MV-4-11 (cell line): ENCODE data around the gene NKAIN1.
A peak's percentile ranks its signal among the peaks of the same experiment; 100 is the strongest.
"Not testable (repeated sequence)": the region's sequence is repeated elsewhere in the genome, so short reads cannot be mapped to it uniquely, and the experiment has no call there.

Experiments used
- DNase-seq: peaks from one replicate; lab custom pipeline; 2025; lab: John Stamatoyannopoulos, UW

The NKAIN1 gene

DNA sequence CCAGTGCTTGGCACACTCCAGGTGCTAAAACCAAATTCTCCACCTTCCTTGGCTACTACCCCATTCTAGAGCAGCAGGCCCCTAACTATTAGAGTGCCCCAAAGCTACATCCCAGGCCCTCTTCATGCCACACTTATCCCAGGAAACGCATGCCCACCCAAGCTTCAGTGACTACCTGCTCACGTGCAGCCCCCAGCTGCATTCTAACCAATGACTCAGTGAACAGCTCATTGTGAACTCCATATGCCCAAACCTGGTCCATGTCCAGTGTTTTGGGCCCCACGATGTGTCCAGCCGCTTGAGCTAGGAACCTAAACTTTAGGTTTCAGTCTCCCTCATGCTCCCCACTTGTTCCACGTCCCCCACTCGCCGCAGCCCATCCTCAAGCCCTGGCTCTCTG is 41.5 kb downstream of the NKAIN1 start:
- no peak for DNase-seq

DNA sequence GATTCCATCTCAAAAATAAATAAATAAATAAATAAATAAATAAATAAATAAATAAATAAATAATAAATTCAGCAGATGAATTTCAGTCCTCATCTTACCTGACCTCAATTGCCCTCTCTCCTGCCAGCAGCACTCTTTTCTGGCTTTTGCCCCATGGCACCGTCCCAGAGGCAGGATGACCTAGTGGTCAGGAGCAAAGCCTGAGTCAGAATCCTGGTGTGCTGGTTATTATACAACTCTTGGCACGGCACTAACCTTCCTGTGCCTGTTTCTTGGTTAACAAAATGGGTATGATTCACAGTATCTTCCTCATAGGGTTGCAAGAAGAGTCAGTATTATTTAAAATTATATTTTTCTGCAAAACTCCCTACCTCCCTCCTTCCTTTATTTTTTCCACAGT is 43.0 kb downstream of the NKAIN1 start:
- DNase-seq: no peak

DNA sequence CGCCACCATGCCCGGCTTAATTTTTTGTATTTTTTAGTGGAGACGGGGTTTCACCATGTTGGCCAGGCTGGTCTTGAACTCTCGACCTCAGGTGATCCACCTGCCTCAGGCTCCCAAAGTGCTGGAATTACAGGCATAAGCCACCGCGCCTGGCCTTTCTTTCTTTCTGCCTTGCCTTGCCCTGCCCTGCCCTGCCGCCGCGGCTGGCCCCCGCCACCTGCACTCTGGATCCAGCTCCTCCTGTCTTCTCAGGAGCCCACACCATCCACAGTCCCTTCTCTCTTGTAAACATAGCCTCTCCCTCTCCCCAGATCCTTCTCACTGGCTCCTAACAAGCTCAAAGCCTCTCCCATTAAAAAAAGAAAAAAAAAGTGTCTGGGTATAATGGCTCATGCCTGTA is 44.4 kb downstream of the NKAIN1 start:
- DNase-seq: not testable (repeated sequence)

DNA sequence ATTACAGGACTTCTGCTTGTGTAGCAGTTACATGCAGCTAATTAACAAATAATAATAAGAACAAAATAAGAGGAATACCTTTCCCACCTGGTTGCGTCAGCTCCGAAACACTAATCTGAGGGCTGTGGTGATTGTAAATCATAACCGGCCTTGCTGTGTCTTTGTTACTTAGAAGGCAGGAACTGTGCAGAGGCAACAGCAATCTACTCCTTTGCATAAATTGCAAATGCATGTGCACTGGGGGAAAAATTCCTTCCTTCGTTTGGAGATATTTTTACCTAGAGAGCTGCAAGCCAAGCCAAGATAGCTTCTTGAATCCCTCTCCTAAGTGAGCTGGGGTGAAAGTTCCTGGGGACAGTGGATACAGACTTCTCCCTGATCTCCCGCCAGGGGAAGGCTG is 46.0 kb downstream of the NKAIN1 start:
- no peak for DNase-seq

DNA sequence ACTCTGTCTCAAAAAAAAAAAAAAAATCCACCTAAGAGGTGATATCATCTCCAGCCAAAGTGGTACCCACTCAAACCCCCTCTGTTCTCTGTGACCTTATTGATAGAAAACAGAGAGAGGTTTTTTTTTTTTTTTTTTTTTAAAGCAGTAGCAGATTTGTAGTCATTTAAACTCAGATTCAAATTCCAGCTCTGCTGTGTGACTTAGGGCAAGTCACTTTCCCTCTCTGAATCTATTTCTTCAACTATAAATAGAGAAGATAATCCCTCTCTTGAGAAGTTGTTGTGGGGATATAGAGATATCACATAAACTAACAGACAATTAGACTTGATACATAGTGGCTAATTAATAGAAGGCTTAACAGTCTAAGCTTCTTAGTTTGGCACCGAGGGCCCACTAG is 48.4 kb downstream of the NKAIN1 start:
- DNase-seq: no peak

DNA sequence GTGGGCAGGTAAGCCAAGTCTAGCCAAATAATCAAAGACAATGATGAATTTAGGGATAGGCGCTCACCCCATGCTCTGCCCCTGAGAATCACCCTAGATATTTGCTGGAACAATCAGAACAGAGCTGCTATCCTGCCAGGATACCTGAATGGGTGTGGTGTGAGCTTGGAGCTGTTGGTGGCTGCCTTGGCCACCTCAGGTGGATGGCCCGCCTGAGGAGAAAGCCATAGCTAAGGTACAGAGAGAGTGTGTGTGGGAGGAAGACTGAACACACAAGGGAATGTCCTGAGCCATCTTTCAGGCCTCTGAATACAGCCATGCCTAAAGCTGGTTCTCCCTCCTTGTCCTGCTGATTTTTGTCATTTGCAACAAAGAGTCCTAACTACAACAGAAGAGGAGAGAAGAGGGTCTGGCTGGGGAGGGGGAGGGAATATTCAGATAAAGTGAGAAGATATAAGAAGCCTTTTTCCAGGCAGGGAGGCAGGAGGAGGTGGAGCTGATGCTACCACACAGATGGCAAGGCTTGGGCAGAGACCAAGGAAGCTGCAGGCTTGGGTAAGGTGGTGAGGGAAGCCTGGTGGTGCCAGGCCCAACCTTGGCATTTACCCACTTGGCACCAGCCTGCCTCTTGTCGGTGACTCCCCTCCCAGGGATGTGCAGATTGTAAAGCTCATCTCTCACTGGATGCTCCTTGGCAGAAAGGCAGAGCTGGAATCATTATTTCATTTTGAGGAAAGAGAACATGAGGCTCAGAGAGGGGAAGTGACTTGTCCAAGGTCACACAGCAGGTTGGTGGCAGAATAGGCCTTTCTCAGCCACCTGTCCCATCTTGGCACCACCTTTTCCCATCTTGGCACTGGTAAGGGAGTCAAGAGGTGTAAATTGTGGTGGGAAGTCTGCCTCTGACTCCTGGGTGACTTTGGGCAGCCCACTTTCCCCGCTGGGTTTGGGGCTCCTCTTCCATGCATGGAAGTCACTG is 49.7 kb downstream of the NKAIN1 start:
- DNase-seq: no peak

DNA sequence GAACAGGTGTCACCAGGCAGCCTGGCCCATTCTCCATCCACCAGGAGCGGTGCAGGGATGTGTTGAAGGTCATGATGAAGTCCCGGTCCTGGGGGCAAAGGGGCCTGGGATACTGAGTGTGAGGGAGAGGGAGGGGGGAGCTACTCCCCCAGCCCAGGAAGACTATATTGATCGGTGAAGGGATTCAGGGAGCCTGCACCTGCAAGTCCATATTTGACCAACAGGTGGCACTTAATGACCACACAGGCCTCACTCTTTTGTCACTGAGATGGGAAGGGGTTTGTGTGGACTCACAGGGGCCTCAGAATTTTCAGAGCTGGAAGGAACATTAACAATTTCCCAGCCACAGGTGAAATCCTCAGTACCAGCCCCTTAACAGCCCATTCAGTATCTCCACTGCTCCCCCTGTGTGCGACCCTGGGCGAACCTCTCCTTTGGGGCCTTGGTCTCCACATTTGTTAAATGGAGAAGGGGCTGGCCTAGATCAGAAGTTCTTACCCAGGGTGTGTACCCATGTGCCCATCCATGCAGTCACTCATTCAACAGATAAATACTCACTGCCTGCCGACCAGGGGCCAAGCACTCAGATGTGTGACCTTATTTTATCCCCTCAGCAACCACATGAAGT is 55.6 kb downstream of the NKAIN1 start:
- DNase-seq: peak; percentile 13

DNA sequence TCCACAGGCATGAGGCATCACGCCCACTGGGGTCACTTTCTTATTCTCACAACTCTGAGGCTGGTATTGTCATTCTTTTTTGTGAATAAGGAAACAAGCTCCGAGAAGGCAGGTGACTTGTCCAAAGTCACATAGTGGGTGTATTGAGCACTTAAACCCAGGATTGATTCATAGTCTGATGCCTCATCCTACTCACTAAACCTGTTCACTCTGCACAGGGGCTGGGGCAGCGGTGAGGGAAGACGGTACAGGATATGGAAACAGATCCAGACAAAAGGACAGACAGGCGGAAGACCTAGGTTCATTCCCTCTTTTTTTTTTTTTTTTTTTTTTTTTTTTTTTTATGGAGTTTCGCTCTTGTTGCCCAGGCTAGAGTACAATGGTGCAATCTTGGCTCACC is 56.6 kb downstream of the NKAIN1 start:
- DNase-seq: no peak

DNA sequence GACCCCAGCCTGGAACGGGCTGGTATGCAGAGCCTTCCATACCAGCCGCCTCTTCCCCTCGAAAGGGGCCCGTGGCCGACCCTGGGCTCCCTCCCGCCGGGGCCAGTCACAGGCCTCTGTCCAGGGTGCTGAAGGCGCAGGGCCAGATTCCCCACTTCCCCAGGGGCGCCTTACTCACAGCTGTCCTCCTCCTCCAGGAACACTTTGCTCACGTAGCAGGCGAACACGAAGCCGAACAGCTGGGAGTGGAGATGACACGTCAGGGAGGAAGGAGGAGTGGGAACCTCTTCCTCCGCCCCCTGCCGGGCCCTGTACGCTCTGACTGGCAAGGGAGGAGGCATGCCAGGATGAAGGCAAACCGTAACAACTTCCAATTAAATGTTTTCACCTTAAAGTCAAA is 57.3 kb downstream of the NKAIN1 start:
- peak; percentile 75 for DNase-seq

DNA sequence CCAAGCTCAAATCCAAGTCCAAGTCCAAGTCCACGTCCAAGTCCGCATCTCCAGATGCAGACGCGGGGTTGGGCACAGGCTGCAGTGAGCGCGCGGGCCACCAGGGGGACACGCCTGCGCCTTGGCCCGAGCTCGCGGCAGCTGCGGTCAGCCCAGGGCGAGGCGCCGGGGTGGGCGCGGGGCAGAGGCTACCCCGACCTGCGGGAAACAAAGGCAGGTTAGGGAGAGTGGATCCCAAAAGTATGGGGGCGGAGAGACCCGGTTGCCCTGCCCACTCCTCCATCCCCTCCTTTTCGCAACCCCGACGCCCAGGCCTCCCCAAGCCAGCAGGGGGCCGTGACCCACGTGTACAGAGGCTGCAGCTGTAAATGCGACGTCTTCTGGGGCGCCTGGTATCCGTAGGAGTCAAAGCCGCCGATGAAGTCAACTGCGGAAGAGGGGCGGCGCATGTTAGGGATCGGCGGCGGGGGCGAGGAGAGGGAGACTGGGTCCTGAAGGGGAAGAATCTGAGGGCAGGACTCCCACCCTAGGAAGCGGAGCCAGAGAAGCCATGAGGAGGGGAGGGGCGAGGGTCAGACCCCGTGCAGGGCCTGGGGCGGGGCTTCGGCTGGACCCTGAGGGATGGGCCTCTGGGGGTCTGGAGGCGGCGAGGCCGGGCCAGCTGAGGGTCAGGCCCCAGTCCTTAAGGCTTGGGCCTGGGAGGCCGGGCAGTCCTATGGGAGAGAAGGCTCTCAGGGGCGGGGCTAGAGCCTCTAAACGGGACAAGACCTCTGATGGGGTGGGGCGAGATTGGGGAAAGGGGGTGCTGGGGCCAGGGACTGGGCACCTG is 58.0 kb downstream of the NKAIN1 start:
- DNase-seq: peak; percentile 4

DNA sequence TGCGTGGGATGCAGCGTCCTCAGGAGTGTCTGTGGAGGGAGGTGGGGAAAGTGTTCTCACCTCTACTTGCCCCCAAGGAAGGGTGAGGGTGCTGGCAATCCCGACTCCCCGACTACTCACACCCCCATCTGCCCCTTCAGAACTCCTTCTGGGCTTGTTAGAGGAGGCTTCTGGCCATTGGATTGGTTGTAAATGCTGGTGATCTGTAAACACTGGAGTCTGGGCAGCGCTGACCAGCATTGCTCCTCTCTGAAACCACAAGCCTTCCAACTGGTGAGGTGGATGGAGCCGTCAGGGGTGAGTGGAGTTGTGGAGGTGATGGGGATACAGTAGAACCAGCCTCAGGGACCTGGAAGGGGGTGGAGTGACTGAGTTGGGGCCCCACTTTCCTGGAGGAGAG is 59.3 kb downstream of the NKAIN1 start:
- no peak for DNase-seq

DNA sequence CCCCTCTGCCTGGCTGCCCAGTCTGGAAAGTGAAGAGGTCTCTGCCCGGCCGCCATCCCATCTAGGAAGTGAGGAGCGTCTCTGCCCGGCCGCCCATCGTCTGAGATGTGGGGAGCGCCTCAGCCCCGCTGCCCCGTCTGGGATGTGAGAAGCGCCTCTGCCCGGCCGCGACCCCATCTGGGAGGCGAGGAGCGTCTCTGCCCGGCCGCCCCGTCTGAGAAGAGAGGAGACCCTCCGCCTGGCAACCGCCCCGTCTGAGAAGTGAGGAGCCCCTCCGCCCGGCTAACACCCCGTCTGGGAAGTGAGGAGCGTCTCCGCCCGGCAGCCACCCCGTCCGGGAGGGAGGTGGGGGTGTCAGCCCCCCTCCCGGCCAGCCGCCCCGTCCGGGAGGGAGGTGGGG is 63.4 kb downstream of the NKAIN1 start:
- not testable (repeated sequence) for DNase-seq

DNA sequence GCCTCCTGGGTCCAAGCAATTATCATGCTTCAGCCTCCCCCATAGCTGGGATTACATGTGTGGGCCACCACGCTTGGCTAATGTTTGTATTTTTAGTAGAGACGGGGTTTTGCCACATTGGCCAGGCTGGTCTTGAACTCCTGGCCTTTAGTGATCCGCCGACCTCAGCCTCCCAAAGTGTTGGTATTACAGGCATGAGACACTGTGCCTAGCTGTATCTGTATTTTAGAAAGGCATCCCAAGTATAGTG is 69.3 kb downstream of the NKAIN1 start:
- DNase-seq: no peak

DNA sequence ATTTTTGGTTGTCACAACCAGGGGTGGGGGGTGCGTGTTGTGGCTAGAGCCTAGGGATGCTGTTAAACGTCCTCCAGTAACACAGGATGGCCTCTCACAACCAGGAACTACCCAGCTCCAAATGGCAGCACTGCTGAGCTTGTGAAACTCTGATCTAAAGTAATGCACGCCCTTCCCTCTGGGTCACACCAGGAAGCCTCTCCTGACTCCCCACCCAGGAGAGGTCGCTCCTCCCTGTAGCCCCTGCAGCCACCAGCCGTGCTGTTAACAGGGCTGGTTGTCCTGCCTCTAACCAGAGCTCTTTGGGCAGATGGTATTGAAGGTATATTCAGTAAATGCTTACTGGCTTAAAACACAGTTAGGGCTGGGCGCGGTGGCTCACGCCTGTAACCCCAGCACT is 73.2 kb downstream of the NKAIN1 start:
- peak; percentile 13 for DNase-seq

DNA sequence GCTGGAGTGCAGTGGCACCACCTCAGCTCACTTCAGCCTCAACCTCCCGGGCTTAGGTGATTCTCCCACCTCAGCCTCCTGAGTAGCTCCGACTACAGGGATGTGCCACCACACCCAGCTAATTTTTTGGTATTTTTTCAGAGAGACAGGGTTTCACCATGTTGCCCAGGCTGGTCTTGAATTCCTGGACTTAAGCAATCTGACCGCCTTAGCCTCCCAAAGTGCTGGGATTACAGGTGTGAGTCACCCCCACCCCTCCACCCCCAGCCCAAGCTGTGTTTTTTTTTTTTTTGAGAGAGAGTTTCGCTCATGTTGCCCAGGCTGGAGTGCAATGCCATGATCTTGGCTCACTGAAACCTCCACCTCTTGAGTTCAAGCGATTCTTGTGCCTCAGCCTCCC is 75.4 kb downstream of the NKAIN1 start:
- DNase-seq: no peak

DNA sequence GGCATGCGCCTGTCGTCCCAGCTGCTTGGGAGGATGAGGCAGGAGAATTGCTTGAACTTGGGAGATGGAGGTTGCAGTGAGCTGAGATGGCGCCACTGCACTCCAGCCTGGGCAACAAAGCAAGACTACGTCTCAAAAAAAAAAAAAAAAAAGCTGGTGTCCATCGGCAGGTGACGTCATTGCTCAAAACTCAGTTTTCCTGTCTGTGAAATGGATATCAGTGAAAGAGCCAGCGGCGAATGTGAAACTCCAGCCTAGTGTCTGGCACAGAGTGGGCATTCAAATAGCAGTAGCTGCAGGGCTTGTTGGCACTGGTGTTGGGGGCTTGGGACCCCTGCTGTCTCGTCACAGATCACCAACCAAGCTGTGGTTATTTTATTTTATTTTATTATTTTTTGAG is 75.8 kb downstream of the NKAIN1 start:
- DNase-seq: no peak

DNA sequence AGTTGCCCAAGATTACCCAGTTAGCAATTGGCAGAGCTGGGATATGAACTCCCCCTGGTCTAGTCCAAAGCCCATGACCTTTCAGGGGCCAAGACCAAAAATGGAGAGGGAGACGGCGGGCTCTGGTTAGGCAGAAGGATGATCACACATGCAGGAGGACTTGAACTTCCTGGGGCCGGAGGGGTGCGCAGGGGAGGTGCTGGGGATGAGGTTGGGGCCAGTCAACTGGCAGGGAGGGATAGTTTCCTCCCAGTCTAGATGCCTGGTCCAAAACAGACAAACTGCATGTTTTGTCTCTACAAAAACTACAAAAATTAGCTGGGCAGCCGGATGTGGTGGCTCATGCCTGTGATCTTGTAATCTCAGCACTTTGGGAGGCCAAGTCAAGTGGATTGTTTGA is 78.1 kb downstream of the NKAIN1 start:
- DNase-seq: no peak

DNA sequence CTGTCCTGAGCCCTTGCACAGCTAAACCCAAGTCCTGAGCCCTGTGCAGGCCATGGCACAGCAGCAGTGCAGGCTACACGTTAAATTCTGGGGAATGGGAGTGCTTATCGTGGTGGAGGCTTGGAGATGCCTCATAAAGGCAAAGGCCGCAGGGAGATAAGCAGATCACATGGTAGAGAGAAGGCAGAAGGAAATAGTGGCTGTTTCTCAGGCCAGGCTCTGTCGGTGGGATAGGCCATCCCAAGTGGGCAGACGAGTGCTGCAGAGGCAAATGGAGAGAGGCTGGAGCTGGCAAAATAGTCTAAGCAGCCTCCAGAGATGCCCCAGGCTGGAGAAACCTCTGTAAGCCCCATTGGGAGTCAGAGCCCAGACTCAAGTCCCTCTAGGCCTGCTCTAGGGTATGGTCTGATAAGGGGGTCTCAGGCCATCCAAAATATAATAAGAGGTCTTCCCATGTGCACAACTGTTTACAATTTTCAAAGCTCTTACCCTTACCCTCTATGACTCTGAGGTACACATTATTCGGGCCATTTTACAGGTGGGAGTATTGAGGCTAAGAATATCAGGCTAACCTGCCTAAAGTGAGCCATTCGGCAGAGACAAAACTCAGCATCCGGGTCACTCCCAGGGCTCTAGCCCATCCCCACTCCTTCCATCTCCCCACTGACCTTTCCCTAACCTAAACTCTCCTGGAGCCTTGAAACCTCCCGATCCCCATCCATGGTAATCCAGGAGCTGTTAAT is 79.6 kb downstream of the NKAIN1 start:
- DNase-seq: no peak

DNA sequence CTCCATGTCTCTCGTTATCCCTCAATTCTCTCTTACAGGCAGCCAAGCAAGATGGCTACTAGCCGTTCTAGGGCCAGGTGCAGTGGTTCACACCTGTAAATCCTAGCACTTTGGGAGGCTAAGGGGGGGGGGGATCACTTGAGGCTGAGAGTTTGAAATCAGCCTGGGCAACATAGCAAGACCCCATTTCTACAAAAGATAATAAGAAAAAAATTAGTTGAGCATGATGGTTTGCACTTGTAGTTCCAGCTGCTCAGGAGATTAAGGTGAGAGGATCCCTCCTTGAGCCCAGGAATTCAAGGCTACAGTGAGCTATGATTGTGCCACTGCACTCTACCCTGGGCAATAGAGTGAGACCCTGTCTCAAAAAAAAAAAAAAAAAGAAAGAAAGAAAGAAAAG is 80.4 kb downstream of the NKAIN1 start:
- DNase-seq: no peak

DNA sequence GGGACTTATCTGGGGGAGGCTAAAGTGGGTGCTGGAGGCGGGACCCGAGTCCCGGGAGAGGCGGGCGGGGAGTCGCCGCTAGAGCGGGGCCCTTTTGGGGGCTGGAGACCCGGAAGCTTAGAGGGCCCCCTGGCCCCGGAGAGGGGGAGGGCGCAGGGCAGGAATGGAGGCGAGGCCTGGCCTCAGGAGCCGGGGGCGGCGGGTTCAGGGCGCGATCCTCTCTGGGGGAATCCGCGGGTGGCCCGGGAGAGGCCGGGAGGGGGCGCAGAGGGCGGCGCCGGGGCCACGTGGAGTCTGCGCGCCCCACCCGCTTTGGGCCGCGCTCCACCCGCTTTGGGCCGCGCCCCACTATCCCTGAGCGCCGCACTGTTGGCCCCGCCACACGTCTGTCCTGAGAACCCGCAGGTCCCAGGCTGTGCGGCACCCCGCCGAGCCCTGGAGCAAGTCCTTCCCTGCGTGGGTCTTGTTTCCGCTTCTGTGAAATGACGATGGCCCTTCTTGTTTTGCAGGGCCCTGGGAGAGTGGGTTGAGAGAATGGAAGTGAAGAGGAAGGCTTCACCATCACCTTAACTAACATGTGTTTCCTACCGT is 84.4 kb downstream of the NKAIN1 start:
- DNase-seq: peak; percentile 53

DNA sequence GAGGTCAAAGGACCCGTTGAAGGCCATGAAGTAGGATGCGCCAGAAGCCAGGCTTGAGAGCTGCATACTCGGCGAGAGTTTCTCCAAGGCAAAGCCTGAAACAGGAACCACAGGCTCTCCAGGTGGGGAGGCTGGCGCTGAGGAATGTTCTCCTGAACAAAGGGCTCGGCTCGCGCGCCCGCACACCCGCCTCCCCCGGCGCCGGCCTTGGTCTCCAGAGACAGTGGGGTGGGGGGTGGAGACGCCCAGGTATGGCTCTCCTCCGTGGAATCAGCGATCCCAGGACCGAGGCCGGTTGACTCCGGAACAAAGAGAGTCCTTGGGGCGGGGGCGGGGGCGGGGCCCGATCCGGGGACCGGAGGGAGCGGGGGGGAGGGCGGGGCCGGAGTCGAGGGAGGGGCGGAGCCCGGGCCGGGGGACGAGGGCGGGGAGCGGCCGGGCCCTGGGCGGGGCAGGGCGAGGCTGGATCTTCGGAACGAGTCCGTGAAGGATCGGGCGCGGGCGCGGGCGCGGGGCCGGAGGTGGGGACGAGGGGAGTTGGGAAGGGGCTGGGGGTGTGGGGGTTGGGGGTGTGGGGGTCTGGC is 85.0 kb downstream of the NKAIN1 start:
- peak; percentile 35 for DNase-seq
